HepG2 (cell line): ENCODE measurements around the gene YAP1. TPM values are rescaled to one million over a fixed set of nuclear protein-coding genes. Genes with fewer than 3 reads are reported as not detected.

Experiments used
- ATAC-seq: fragments of 200-7000 bp; cut with Tn5 transposase; 3 replicates; pipeline ENCODE4 v1.9.1; 2020; ENCODE audit warnings: mild to moderate bottlenecking, moderate library complexity
- BruUV-seq: library from RNA; stranded (reverse); fragments of 400-500 nt; replicated peaks from 2 replicates; lab custom pipeline; 2021; lab: Mats Ljungman, UMichigan
- CTCF ChIA-PET: fragments of 300-600 bp; formaldehyde crosslinking; extraction: SDS; loops from one replicate; lab custom pipeline; 2021; ENCODE audit warnings: low total read pairs, inconsistent platforms, low intra/inter-chr PET ratio; lab: Yijun Ruan, JAX
- POLR2A ChIA-PET: fragments of 350-600 bp; sonication (Branson Sonifier 250); formaldehyde crosslinking; loops from one replicate; lab custom pipeline; 2020; ENCODE audit warnings: antibody characterized with exemption, inconsistent platforms; lab: Yijun Ruan, JAX
- DNase-seq: peaks from one replicate; pipeline ENCODE4 v3.0.0-alpha.2; 2015; ENCODE audit warnings: low spot score
- FAIRE-seq: peaks from 3 replicates; lab custom pipeline; 2011; peaks lifted over from hg19 to GRCh38; lab: Jason Lieb, UNC
- H2AFZ ChIP-seq: one replicate; pipeline ENCODE4 v1.6.1; 2011; ENCODE audit warnings: low read length, inconsistent platforms
- H3K27ac ChIP-seq: fragments of 300-600 bp; 3 replicates; pipeline ENCODE4 v1.8.0; 2011; ENCODE audit warnings: mixed run types, mild to moderate bottlenecking, mixed read lengths, low read length, inconsistent platforms; ENCODE audit not compliant: insufficient read depth; ENCODE audit errors: extremely low read length
- H3K27me3 ChIP-seq, 2 experiments: fragments of 200-600 bp in 1 of 2; 2 replicates in 1 of 2; 3 replicates in 1 of 2; pipeline versions ENCODE4 v1.6.0 to v1.8.0; 2011; ENCODE audit warnings: low read length in 2 of 2, mild to moderate bottlenecking in 2 of 2, moderate library complexity in 2 of 2, inconsistent platforms in 1 of 2; ENCODE audit not compliant: insufficient read depth in 2 of 2, control insufficient read depth in 1 of 2
- H3K36me3 ChIP-seq, 2 experiments: fragments of 200-600 bp in 1 of 2; replicated peaks in 1 of 2; 2 replicates in 1 of 2; 3 replicates in 1 of 2; pipeline versions ENCODE4 v1.5.1 to v1.8.0; 2011; ENCODE audit warnings: low read length in 2 of 2, inconsistent platforms in 1 of 2; ENCODE audit not compliant: insufficient read depth in 2 of 2, control insufficient read depth in 1 of 2
- H3K4me1 ChIP-seq: 2 replicates; pipeline ENCODE4 v1.5.1; 2012; ENCODE audit warnings: low read length, inconsistent platforms; ENCODE audit not compliant: insufficient read depth
- H3K4me2 ChIP-seq: 2 replicates; pipeline ENCODE4 v1.6.0; 2011; ENCODE audit warnings: low read depth, low read length, inconsistent platforms
- H3K4me3 ChIP-seq, 3 experiments: fragments of 200-600 bp in 1 of 3; sonication (generic), shearing (Covaris generic) in 1 of 3; replicated peaks in 1 of 3; 2 replicates each; pipeline ENCODE4 v1.5.1; 2011 to 2016; ENCODE audit warnings: low read length in 3 of 3, inconsistent platforms in 2 of 3, low read depth in 2 of 3, mild to moderate bottlenecking in 2 of 3, control low read depth in 1 of 3, mixed read lengths in 1 of 3; ENCODE audit not compliant: insufficient read depth in 1 of 3
- H3K79me2 ChIP-seq: one replicate; pipeline ENCODE4 v1.6.1; 2011; ENCODE audit warnings: low read length, inconsistent platforms; ENCODE audit not compliant: insufficient read depth
- H3K9ac ChIP-seq: 2 replicates; pipeline ENCODE4 v1.6.0; 2011; ENCODE audit warnings: mild to moderate bottlenecking, low read depth, low read length, inconsistent platforms; ENCODE audit not compliant: insufficient read depth
- H3K9me3 ChIP-seq: 2 replicates; pipeline ENCODE4 v1.5.1; 2012; ENCODE audit warnings: mild to moderate bottlenecking, low read length
- H4K20me1 ChIP-seq: 2 replicates; pipeline ENCODE4 v1.6.0; 2011; ENCODE audit warnings: inconsistent platforms, mild to moderate bottlenecking, low read length, moderate library complexity; ENCODE audit not compliant: insufficient read depth
- CEBPB ChIP-seq: IDR thresholded peaks from 2 replicates; pipeline ENCODE4 v1.6.1; 2011; ENCODE audit warnings: low read depth, low read length, improper control_type of control experiment, borderline replicate concordance
- CEBPG ChIP-seq: IDR thresholded peaks from 2 replicates; pipeline ENCODE4 v1.6.1; 2016
- JUNB ChIP-seq: sonication (generic); formaldehyde crosslinking; IDR thresholded peaks from 2 replicates; pipeline ENCODE4 v1.8.0; 2022; ENCODE audit warnings: missing genetic modification reagents, mild to moderate bottlenecking, borderline replicate concordance
- MZF1 ChIP-seq: sonication (generic); formaldehyde crosslinking; IDR thresholded peaks from 2 replicates; pipeline ENCODE4 v1.8.1; 2023; ENCODE audit warnings: mild to moderate bottlenecking, missing genetic modification reagents, borderline replicate concordance
- NFRKB ChIP-seq: fragments of 450-650 bp; IDR thresholded peaks from 2 replicates; pipeline ENCODE4 v1.6.1; 2017
- TRIM22 ChIP-seq: fragments of 450-650 bp; IDR thresholded peaks from 2 replicates; pipeline ENCODE4 v1.6.1; 2017
- ZNF597 ChIP-seq: sonication (generic); formaldehyde crosslinking; IDR thresholded peaks from 2 replicates; pipeline ENCODE4 v1.5.0; 2020; ENCODE audit warnings: missing genetic modification reagents
- WGBS: methylation state at CpG from one replicate; pipeline ENCODE4 v1.1.6; 2017; ENCODE audit warnings: low lambda C conversion rate; 5-methylcytosine and 5-hydroxymethylcytosine counted together
- in situ Hi-C: cut with HindIII; loops from 2 replicates; pipeline ENCODE4 v1.10.0; 2017; ENCODE audit warnings: low pct_unique_long_range_greater_than_20kb; ENCODE audit not compliant: extremely low pct_ligation_motif_present
- intact Hi-C: fragments of 100-400 bp; cut with micrococcal nuclease; formaldehyde crosslinking; loops from one replicate; pipeline ENCODE4 v1.10.0; 2022; ENCODE audit not compliant: unreplicated experiment
- polyA plus RNA-seq, 8 experiments: library from polyadenylated mRNA; depleted of rRNA in 3 of 8; stranded (reverse) in 7 of 8; unstranded in 1 of 8; fragments of >200 nt; fragmentation: Illumina TruSeq in 4 of 8; extraction: Trizol in 4 of 8; gene quantifications; 2 replicates each; pipeline versions ENCODE4 v1.2.1 to v1.2.3, GENCODE V29; 2011 to 2016; ENCODE audit warnings: low read depth in 4 of 8, missing spikeins in 1 of 8, mixed read lengths in 1 of 8; ENCODE audit not compliant: insufficient read depth in 1 of 8
- total RNA-seq, 5 experiments: library from RNA; depleted of rRNA; stranded (reverse); fragments of >200 nt; fragmentation: Illumina TruSeq; extraction: Trizol; gene quantifications; 2 replicates each; pipeline ENCODE4 v1.2.3, GENCODE V29; 2016; ENCODE audit warnings: low read depth in 1 of 5

YAP1 gene
- total and polyA plus RNA-seq, 2 of the 13 experiments (the other 11 are each of a cell fraction or from before 2014, with no cell fraction given): 59.5 to 91.0 TPM

- peak; percentile 27; the same call in 2 of the 3 replicates for ATAC-seq
- Histone ChIP-seq H4K20me1 (peaks cover 25% of the 10 kb centered on the region), H3K36me3 (peaks cover 13 to 37% of the 10 kb centered on the region in 2 experiments), H3K4me2 (no peak overlapping the region), H3K4me1 (peaks cover 58% of the 10 kb centered on the region), H3K4me3 (no peak overlapping the region), H2AFZ (no peak overlapping the region), H3K9me3 (no peaks in the 10 kb centered on the region), H3K27me3 (no peaks in the 10 kb centered on the region), H3K9ac (no peak overlapping the region), H3K27ac (no peak overlapping the region), H3K79me2 (peaks cover 97% of the 10 kb centered on the region)
- ChIA-PET POLR2A (no interaction called here), CTCF (no interaction called here)
- TF ChIP-seq MZF1 (CRISPR knock-in tag): no peak
- TF ChIP-seq NFRKB: no peak
- no peak for TF ChIP-seq JUNB (CRISPR knock-in tag)
- peak; percentile 45; the same call in 1 of the 2 replicates for TF ChIP-seq CEBPB
- no peak for TF ChIP-seq TRIM22
- TF ChIP-seq CEBPG (CRISPR knock-in tag): peak; percentile 49
- no peak for TF ChIP-seq ZNF597 (CRISPR knock-in tag)
- no peak for DNase-seq
- 83% methylated on average over 2 of the region's 2 CpGs for WGBS
- FAIRE-seq: no peak
- intact Hi-C loops (loop anchor here (1.0 kb wide), 1 partner anchor 32 kb away; no protein-coding TSS in a partner anchor), in situ Hi-C loops (no loop called here)
- no TSS peak for BruUV-seq
These were observed 11.1 kb downstream of the YAP1 start for GRCh38 chr11:102121329-102121728.
